GM18498 (cell line): Measurements from ENCODE around the gene CEP89.
A peak's percentile ranks its signal among the peaks of the same experiment; 100 is the strongest.
"Not testable (repeated sequence)": the region's sequence is repeated elsewhere in the genome, so short reads cannot be mapped to it uniquely, and the experiment has no call there.

Source experiments
- ATAC-seq: cut with Tn5 transposase; IDR thresholded peaks from one replicate; pipeline ENCODE4 v1.9.1; 2021; ENCODE audit warnings: mild to moderate bottlenecking, moderate library complexity; ENCODE audit not compliant: unreplicated experiment

Gene CEP89

DNA sequence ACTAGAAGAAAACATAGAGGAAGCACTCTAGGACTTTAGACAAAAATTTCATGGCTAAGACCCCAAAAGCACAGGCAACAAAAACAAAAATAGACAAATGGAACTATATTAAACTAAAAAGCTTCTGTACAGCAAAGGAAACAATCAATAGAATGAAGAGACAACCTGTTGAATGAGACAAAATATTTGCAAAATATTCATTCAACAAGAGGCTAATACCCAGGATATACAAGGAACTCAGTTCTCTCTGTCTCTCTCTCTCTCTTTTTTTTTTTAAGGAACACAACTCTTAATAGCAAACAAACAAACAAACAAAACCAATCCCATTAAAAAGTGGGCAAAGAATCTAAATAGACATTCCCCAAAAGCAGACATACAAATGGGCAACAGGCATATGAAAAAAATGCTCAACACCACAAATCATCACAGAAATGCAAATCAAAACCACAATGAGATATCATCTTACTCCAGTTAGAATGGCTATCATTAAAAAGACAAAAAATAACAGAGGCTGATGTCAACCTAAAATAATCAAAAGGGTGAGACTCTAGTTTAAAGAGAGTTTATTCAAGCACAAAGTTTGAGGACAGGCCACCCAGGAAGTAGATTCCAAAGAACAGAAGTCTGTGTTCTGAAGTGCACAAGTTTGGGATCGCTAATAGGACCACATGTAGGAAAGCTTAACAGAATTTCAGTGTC is 75.1 kb downstream of the CEP89 start:
- no peak for ATAC-seq

GRCh38 chr19:32895384-32895783 is 76.4 kb downstream of the CEP89 start:
- ATAC-seq: peak; percentile 74

- ATAC-seq: no peak
Measured at GRCh38 chr19:32891609-32892008, 80.1 kb downstream of the CEP89 start.

DNA sequence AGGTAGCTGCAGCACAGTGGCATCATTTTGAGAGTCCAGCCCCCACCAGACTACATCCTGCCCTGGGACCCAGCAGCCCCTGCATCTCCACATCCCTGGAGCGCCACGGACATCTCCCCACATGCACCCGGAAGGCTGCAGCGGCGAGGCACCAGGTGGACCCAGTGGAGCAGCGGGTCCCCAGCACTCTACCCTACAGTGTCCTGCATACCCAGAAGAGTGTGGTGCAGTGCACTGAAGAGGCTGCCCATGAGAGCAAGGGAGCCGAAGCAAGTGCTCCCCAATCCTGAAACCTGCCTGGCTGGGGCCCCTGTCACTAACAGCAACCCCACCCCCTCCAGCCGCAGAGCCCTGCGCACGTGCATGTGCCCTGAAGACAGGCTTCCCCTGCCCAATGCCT is 80.9 kb downstream of the CEP89 start:
- no peak for ATAC-seq

GRCh38 chr19:32890326-32890725 is 81.4 kb downstream of the CEP89 start:
- no peak for ATAC-seq

DNA sequence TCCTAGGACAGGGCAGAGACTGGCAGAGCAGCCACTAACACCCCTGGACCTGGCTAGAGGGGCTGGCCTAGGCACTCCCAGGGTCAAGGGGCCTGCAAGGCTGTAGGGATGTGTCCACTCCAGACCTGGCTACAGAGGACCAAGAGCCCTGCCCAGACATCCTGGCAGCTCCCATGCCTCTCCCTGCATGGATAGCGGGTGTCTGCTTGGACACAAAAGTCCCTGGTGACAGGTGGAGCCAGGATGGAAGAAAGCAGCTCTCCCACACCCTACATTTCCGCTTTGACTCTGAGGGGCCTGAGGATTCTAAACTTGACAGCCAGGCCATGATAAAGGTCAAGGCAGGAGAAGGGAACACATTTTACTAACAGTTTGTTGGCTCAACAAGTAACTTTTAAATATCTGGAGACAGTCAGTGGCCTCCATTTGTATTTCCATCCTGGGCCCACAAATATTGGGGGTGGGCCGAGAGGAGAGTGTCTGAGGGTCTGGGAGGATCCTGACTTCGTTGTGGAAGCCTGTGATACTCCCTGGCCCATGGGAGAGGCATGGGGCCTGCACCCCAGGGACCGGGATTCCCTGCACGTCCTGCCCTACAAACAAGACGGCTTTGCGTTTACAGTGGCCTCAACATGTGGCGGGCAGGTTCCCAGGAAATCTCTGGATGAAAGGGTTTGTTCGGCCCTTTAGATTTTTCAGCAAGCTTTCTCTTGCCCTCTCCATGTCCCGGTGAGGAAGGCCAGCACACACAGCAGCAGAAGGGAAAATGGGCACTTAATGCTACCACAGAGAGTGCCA is 82.4 kb downstream of the CEP89 start:
- no peak for ATAC-seq

DNA sequence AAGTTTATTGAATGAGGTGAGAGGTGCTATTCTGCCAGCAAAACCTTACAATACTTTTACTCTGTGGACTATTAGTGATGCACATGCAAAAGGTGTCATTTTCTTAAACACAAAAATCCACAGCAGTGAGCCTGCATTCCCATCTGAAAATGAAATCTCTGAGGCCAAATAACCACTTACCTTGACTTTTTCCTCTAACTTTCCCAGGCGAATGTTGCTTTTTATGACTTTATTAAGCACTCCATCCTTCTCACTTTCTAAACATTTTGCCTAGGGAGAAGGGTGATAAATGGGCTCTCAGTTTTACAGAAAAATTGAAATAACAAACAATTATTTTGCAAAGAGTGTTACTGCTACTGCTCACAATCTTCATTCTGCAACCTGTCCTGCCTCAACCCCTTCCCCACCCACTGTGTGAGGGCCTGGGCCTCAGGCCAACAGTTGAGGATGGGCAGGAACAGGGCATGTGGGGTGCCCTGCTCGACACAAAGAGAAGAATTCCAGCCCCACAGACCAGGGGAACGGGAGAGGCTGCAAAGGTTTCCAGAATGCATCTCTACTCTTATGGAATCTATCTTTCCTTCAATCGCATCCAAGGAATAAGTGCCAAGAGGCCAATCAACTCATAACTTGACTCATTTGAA is 84.1 kb downstream of the CEP89 start:
- no peak for ATAC-seq

GRCh38 chr19:32886241-32886640 is 85.5 kb downstream of the CEP89 start:
- ATAC-seq: no peak

DNA sequence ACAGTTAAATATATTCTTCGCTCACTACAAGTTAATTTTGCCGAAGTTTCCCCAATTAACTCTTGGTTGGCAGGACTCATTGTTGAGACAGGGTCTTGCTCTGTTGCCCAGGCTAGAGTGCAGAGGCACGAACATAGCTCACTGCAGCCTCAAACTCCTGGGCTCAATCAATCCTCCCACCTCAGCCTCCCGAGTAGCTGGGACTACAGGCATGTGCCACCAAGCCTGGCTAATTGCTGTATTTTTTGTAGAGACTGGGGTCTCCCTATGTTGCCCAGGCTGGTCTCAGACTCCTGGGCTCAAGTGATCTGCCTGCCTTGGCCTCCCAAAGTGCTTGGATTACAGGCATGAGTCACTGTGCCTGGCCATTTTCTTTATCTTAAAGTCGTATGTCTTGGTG is 86.5 kb downstream of the CEP89 start:
- ATAC-seq: not testable (repeated sequence)

- no peak for ATAC-seq
Measured at GRCh38 chr19:32881766-32882165, 90.0 kb downstream of the CEP89 start.

DNA sequence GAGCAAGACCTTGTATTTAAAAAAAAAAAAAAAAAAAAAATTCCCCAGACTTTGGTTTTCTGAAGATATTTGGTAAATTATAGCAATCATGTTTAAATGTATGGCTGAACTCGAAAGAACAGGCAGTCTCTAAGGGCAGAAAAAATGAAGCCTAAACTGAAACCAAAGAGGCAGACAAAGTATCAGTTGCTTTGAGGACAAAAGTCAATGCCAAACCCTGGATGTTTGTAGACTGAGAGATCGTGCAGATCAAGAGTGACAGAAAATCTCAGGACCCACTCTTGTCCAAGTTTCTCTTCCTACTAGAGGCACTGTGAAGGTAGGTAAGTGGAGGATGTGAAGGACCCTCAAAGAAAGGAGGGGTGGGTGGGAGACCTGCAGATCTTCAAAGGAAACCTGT is 91.1 kb downstream of the CEP89 start:
- ATAC-seq: no peak

- no peak for ATAC-seq
Measured at GRCh38 chr19:32879741-32880140, 92.0 kb downstream of the CEP89 start.

GRCh38 chr19:32878988-32879387 is 92.8 kb downstream of the CEP89 start:
- ATAC-seq: no peak

DNA sequence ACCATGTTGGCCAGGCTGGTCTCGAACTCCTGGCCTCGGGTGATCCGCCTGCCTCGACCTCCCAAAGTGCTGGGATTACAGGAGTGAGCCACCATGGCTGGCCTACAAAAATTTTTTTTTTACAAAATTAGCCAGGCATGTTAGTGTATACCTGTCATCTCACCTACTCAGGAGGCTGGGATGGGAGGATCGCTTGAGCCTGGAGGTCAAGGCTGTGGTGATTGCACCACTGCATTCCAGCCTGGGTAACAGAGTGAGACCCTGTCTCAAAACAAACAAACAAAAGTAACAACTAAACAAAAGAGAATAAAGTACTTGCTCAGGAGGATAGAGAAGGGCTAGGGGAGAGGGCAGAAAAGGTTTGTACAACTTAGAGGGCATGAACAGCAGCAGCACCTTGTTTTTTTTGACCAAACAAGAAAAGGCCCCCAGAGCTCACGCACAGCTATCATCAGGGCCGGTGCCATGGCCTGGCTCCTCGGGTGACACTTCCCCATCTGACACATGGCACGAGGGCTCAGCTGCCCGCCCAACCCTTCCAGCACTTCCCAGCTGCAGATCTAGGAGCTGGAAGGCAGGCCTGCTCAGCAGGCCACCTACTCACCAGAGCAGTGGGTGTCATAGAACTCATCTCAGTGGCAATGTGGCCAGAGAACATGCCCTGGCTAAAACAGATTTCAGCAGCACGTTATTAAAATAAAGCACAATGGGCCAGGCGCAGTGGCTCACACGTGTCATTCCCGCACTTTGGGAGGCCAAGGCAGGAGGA is 93.6 kb downstream of the CEP89 start:
- ATAC-seq: no peak

DNA sequence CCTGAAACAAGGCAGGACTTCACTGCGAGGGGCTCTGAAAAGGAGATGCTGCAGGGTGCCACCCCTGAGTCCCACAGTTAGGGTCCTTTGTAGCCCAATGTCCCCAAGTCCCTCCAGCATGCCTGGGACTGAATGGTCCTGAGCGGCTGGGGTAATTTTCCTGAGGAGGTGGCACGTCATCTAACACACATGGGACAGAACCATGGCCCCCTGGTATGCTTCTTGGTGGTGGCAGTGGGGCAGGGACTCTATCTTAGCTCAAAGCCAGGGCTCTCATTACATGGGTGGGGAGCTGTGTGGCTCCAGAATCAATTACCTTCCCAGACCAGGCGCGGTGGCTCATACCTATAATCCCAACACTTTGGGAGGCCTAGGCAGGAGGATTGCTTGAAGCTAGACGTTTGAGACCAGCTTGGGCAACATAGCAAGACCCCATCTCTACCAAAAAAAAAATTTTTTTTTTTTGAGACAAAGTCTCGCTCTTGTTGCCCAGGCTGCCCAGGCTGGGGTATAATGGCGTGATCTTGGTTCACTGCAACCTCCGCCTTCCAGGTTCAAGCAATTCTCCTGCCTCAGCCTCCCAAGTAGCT is 94.3 kb downstream of the CEP89 start:
- no peak for ATAC-seq

DNA sequence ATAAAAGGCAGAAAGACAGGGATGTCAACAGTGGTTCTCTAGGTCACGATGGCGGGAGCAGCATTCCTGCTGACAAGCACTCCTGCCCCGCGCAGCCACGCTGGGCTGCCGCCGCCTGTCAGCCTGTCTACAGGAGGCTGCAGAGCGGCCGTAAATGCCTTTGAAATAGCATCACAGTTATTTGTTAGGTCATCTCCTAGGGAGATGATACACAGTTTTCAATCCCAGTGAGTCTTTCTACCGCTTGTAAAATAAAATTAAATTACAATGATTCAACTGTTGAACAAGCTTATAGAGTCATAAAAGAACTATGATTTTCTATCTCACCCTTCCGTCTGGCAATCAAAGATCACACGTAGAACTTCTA is 94.9 kb downstream of the CEP89 start:
- no peak for ATAC-seq

GRCh38 chr19:32876236-32876918 is 95.4 kb downstream of the CEP89 start:
- no peak for ATAC-seq

DNA sequence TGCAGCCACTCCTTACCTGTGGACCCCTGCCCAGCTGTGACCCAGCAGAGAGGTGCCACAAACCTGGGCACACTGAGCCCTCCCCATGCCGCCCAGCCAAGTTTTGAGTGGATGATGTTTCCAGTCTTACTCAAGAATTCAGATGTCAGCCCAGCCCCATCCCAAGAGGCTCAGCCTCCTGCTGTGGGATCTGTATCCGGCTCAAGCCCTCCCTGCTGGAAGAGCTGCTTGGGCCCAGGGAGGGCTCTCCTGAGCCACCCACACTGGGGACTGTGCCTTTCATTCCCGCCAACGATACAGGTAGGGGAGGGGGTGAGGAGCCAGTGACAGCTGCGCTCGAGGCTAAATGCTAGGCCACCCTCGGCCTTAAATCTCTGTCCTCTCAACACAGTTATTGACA is 96.3 kb downstream of the CEP89 start:
- no peak for ATAC-seq

- no peak for ATAC-seq
Measured at GRCh38 chr19:32874605-32875004, 97.2 kb downstream of the CEP89 start.

DNA sequence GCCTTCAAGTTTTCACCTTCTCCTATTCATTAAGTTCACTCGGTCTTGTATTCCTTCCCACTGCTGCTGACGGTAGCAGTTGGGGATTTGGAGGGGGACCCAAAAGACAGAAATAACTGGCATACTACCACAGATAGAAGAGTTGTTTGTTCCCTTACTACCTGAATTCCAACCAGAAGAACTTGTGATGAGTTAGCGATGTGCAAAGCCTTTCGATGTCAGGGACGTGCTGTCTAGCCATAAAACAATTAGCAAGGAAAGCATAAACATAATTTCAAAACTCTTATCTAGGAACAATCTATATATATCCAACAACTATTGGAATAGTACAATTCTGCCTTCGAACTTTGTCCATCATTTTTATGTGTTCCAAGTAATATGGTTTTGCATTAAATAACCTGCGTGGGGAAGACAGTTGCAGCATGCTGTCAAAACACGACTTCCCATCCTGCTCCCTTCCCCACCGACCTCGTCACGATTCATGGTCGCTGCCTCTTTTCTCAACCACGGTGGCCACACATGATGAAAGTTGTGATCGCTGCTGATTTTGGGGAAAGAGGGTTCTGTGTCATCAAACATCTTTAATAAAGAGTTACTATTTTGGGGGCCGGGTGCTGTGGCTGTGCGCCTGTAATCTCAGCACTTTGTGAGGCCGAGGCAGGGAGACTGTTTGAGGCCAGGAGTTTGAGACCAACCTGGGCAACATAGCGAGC is 98.4 kb downstream of the CEP89 start:
- no peak for ATAC-seq
